PC-9 (cell line): Measurements from ENCODE around the gene XYLT2.

Experiments used
- EZH2 ChIP-seq: fragments of 200-600 bp; sonication (generic); IDR thresholded peaks from 2 replicates; pipeline ENCODE4 v1.8.0; 2017; ENCODE audit warnings: antibody characterized with exemption, low read depth
- TF ChIP-seq, protein P1 (sequence below): fragments of 200-600 bp; sonication (generic); conservative IDR thresholded peaks from 2 replicates; pipeline ENCODE4 v1.6.1; 2017; ENCODE audit warnings: mixed run types, antibody characterized with exemption, mild to moderate bottlenecking, moderate library complexity

DNA sequence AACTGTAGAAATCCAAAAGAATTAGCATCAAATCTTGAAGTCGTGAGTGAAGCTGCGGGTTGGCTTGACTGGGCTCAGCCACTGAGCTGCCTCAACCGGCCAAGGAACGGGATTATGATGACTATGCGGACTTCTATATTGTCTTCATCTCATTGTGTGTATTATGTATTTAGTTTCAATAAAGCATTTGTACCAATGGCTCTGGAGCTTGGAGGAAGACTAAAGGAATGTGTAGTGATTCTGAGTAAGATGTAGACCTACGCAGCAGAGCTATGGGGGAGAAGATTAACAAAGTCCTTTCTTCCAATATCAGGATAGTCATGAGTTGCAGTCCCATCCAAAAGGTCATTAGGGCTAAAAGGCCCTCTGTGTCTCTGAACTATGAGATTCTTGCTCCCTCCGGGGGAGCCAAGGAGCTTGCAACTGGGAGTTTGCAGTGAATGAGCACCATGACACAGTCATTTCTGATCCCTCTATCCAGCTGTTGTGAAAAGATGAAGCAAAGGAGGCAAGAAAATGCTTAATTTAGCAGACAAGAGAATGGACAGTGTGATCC is 35.4 kb downstream of the XYLT2 start:
- TF ChIP-seq, protein P1, sequence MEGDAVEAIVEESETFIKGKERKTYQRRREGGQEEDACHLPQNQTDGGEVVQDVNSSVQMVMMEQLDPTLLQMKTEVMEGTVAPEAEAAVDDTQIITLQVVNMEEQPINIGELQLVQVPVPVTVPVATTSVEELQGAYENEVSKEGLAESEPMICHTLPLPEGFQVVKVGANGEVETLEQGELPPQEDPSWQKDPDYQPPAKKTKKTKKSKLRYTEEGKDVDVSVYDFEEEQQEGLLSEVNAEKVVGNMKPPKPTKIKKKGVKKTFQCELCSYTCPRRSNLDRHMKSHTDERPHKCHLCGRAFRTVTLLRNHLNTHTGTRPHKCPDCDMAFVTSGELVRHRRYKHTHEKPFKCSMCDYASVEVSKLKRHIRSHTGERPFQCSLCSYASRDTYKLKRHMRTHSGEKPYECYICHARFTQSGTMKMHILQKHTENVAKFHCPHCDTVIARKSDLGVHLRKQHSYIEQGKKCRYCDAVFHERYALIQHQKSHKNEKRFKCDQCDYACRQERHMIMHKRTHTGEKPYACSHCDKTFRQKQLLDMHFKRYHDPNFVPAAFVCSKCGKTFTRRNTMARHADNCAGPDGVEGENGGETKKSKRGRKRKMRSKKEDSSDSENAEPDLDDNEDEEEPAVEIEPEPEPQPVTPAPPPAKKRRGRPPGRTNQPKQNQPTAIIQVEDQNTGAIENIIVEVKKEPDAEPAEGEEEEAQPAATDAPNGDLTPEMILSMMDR: no peak
- no peak for TF ChIP-seq EZH2
